ENCODE data around the gene SLC25A6.

DNA sequence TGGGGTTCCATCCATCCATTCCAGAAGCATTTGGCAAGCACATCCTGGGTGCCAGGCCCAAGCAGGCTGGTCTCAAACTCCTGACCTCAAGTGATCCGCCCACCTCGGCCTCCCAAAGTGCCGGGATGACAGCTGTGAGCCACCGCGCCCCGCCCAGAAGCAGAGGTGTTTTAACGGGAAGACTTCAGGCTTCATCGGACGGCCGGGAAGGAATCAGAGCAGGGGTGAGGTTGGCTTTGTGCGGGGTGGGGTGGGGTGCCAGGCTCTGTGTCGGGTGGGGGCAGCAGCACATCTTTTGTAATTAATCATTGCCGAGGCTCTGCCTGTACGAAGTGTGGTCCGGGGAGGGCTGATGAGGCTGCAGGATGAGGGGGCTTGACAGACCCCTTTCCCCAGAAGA, 5.1 kb upstream of the SLC25A6 start:
- TF ChIP-seq, protein P1, sequence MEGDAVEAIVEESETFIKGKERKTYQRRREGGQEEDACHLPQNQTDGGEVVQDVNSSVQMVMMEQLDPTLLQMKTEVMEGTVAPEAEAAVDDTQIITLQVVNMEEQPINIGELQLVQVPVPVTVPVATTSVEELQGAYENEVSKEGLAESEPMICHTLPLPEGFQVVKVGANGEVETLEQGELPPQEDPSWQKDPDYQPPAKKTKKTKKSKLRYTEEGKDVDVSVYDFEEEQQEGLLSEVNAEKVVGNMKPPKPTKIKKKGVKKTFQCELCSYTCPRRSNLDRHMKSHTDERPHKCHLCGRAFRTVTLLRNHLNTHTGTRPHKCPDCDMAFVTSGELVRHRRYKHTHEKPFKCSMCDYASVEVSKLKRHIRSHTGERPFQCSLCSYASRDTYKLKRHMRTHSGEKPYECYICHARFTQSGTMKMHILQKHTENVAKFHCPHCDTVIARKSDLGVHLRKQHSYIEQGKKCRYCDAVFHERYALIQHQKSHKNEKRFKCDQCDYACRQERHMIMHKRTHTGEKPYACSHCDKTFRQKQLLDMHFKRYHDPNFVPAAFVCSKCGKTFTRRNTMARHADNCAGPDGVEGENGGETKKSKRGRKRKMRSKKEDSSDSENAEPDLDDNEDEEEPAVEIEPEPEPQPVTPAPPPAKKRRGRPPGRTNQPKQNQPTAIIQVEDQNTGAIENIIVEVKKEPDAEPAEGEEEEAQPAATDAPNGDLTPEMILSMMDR (IDR thresholded peaks at IDR 0.05), result no peak
- no peak for TF ChIP-seq YY1 (IDR thresholded peaks at IDR 0.05; ENCODE audit: low read depth)
- TF ChIP-seq GABPA (IDR thresholded peaks at IDR 0.05; ENCODE audit: low read depth), result no peak
- no peak for TF ChIP-seq POLR2AphosphoS5 (IDR thresholded peaks at IDR 0.05; ENCODE audit: low read depth, low read length)
- no peak for TF ChIP-seq EZH2phosphoT487 (IDR thresholded peaks at IDR 0.05; ENCODE audit: borderline replicate concordance, low read depth)
- no peak for TF ChIP-seq NFIC (IDR thresholded peaks at IDR 0.05; ENCODE audit: borderline replicate concordance)
- TF ChIP-seq, protein P2, sequence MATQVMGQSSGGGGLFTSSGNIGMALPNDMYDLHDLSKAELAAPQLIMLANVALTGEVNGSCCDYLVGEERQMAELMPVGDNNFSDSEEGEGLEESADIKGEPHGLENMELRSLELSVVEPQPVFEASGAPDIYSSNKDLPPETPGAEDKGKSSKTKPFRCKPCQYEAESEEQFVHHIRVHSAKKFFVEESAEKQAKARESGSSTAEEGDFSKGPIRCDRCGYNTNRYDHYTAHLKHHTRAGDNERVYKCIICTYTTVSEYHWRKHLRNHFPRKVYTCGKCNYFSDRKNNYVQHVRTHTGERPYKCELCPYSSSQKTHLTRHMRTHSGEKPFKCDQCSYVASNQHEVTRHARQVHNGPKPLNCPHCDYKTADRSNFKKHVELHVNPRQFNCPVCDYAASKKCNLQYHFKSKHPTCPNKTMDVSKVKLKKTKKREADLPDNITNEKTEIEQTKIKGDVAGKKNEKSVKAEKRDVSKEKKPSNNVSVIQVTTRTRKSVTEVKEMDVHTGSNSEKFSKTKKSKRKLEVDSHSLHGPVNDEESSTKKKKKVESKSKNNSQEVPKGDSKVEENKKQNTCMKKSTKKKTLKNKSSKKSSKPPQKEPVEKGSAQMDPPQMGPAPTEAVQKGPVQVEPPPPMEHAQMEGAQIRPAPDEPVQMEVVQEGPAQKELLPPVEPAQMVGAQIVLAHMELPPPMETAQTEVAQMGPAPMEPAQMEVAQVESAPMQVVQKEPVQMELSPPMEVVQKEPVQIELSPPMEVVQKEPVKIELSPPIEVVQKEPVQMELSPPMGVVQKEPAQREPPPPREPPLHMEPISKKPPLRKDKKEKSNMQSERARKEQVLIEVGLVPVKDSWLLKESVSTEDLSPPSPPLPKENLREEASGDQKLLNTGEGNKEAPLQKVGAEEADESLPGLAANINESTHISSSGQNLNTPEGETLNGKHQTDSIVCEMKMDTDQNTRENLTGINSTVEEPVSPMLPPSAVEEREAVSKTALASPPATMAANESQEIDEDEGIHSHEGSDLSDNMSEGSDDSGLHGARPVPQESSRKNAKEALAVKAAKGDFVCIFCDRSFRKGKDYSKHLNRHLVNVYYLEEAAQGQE (IDR thresholded peaks at IDR 0.05; ENCODE audit: low read depth, low read length), result no peak
- no peak for TF ChIP-seq EP300 (IDR thresholded peaks at IDR 0.05; ENCODE audit: borderline replicate concordance in 1 of 2, low read depth in 1 of 2, low read length in 1 of 2)

All from SK-N-SH (cell line).